GM13977 (cell line): Measurements from ENCODE around the gene CSPG4.

Source experiments
- DNase-seq: peaks from one replicate; pipeline ENCODE4 v3.0.0; 2012; ENCODE audit warnings: low spot score
- CTCF ChIP-seq: IDR thresholded peaks from 2 replicates; pipeline ENCODE4 v1.5.1; 2012; ENCODE audit warnings: mild to moderate bottlenecking, control low read depth; ENCODE audit not compliant: insufficient read depth; ENCODE audit errors: extremely low read depth, missing control alignments
- in situ Hi-C: fragments of 300-500 bp; cut with MboI; formaldehyde crosslinking; loops from one replicate; pipeline ENCODE4 v1.12.0; 2022; ENCODE audit warnings: low sequenced_read_pairs, low pct_unique_long_range_greater_than_20kb, mixed read lengths, inconsistent platforms; ENCODE audit not compliant: unreplicated experiment

Gene CSPG4

DNA sequence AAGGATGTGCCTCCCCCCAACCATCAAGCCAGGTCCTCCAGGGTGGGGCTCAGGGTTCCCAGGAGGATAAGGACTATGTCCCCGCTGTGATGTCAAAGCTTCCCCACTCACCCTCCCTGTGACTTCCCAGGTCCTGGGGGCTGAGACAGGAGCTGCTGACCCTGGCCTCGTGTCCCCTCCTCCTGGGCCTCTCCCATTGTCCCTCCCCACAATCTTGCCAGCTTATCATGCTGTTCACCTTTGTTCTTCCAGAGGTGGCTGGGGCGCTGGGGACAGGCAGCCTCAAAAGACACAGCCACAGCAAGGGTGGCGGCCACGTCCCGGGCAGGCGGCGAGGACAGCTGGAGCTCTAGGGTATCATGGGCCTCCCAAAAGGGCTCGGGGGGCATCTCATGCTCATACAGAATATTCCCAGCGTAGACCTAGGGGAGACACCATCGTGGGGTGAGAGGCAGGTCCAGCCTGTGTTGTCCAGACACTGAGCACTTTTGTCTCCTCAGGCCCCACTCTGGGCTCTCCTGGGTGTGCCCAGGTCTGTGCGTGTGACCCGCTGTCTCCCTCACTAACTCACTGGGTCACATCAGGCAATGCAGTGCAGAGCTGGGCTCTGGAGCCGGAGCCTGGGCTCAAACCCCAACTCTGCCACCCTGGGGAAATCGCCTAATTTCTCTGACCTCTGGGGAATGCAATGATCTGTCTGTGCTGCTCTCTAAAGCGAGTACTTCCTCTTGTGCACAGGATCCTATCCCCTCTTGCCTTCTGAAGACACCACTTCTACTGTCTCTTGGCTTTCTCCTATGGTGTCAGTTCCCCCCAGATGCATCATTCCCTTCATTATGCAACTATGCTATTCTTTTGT lies 35.0 kb downstream of the CSPG4 start:
- TF ChIP-seq CTCF: no peak
- in situ Hi-C loops: no loop called here
- DNase-seq: no peak

- no peak for DNase-seq
- in situ Hi-C loops: no loop called here
- no peak for TF ChIP-seq CTCF
Measured at GRCh38 chr15:75676688-75677464, 35.8 kb downstream of the CSPG4 start.

DNA sequence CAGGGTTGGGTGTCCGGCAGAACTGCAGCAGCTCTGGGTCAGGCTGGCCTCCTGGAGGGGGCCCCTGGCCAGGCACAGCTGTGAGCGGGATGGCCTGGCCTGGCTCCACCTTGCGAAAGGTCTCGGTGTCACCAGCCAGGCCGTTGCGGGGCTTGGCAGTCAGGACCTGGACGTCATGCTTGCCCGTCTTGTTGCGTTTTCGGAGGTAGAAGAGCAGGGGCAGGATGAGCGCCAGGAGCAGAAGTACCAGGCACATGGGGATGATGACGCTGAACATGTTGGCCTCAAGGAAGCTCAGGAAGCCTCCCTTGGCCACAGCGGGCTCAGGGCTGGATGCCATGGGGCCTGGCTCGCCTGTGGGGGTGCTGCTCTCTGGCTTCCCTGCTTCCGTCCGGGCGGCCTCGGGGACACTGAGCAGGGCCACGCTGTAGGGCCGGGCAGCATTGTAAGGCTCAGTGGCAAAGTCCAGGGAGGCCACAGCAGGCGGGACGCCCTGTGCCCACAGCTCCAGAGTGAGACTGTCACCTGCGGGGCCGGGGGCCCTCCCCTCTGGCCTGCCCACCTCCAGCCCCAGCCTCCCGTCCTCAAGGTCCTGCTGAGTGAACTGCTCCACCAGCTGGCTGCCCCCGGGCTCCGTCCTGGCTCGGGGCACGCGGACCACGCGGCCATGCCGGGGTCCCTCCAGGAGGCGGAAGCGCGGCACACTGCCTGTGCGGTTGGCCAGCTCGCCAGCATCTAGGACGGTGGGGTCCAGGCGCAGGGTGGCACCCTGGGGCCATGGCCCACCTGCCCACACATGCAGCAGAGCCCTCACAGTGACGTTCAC lies 36.9 kb downstream of the CSPG4 start:
- in situ Hi-C loops: no loop called here
- no peak for TF ChIP-seq CTCF
- no peak for DNase-seq

DNA sequence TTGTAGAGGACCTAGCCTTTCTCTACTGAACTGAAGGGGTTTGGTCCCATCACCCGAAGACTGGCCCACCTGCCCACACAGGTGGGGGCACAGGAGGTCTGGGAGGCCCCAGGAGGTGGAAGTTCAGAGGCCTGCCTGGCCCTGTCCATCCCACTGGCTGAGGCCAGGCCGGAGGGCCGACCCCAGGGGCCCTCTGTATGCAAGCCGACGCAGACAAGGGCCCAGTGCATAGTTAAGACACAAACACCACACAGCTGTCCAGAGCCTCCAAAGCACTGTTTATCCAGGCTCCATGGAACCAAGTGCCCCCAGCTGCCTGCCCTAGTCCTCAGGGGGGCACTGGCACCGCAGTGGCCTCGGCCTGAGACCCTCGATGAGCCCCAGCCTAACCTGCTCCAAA lies 38.3 kb downstream of the CSPG4 start:
- in situ Hi-C loops: no loop called here
- TF ChIP-seq CTCF: no peak

GRCh38 chr15:75673426-75674235 lies 39.0 kb downstream of the CSPG4 start:
- no peak for DNase-seq
- in situ Hi-C loops: no loop called here
- TF ChIP-seq CTCF: no peak

More for the DNA sequence above, 38.3 kb downstream of the CSPG4 start:
- DNase-seq: no peak
